Vagina (tissue), 2 donors: ENCODE measurements around the gene CFAP92.

Source experiments
- POLR2AphosphoS5 ChIP-seq, 2 donors: sonication (generic); formaldehyde crosslinking; IDR thresholded peaks; one replicate each; pipeline ENCODE4 v1.9.0; 2017; ENCODE audit warnings: antibody characterized with exemption in 2 of 2, mild to moderate bottlenecking in 2 of 2, low read depth in 1 of 2; ENCODE audit not compliant: insufficient read depth in 1 of 2
- TF ChIP-seq, protein P1 (sequence below), 3 experiments: fragments of 450-650 bp in 2 of 3; fragments of 200-600 bp in 1 of 3; sonication (generic) in 1 of 3; IDR thresholded peaks; one replicate each; pipeline ENCODE4 v1.5.1; 2017 to 2019; ENCODE audit warnings: antibody characterized with exemption in 3 of 3, mild to moderate bottlenecking in 2 of 3, moderate library complexity in 2 of 3

GRCh38 chr3:129016720-129017483 is 23.0 kb upstream of the CFAP92 start:
- TF ChIP-seq, protein P1, sequence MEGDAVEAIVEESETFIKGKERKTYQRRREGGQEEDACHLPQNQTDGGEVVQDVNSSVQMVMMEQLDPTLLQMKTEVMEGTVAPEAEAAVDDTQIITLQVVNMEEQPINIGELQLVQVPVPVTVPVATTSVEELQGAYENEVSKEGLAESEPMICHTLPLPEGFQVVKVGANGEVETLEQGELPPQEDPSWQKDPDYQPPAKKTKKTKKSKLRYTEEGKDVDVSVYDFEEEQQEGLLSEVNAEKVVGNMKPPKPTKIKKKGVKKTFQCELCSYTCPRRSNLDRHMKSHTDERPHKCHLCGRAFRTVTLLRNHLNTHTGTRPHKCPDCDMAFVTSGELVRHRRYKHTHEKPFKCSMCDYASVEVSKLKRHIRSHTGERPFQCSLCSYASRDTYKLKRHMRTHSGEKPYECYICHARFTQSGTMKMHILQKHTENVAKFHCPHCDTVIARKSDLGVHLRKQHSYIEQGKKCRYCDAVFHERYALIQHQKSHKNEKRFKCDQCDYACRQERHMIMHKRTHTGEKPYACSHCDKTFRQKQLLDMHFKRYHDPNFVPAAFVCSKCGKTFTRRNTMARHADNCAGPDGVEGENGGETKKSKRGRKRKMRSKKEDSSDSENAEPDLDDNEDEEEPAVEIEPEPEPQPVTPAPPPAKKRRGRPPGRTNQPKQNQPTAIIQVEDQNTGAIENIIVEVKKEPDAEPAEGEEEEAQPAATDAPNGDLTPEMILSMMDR (IDR thresholded peaks at IDR 0.05): no peak
- TF ChIP-seq POLR2AphosphoS5 (IDR thresholded peaks at IDR 0.05; ENCODE audit: insufficient read depth in 1 of 2, low read depth in 1 of 2): no peak
